ENCODE measurements around the gene FKBP11.

The FKBP11 gene

DNA sequence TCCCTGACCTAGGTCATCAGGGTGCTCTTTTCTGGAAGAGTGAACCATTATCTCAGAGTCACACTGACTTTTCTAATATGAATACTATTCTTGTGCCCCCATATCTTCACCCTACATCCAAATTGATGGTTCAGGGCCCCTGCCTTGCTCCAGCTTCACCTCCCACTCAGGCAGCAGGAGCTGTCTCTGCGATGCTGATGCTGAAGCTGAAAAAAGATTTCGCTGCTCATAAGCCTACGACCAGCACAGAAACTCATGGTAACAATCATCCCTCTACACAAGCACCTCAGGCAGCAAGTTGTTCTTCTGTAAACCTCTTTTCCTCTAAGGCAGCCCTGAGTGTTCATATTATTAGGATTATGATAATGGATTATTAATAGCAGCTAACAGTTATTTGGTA, 28.8 kb upstream of the FKBP11 start:
- H3K9me3 ChIP-seq (ENCODE audit: control insufficient read depth, insufficient read depth, low read depth, low read length) = no peaks in the 10 kb centered on the region

GRCh38 chr12:48952691-48953090, 27.4 kb upstream of the FKBP11 start:
- H3K4me3 ChIP-seq (ENCODE audit: low read depth, low read length) = no peak overlapping the region
- peaks cover 11% of the 10 kb centered on the region for H3K4me1 ChIP-seq (ENCODE audit: control insufficient read depth, insufficient read depth, low read length)
- no peak overlapping the region for H3K27ac ChIP-seq (ENCODE audit: low read depth, low read length)
- H3K9me3 ChIP-seq (ENCODE audit: control insufficient read depth, insufficient read depth, low read depth, low read length) = no peaks in the 10 kb centered on the region
- H3K9ac ChIP-seq (ENCODE audit: low read length) = no peak overlapping the region
- peaks cover 51% of the 10 kb centered on the region for H3K36me3 ChIP-seq (ENCODE audit: control insufficient read depth, insufficient read depth, low read length)
- no peaks in the 10 kb centered on the region for H3K27me3 ChIP-seq (ENCODE audit: control insufficient read depth, insufficient read depth, low read length)

More for the DNA sequence above, 28.8 kb upstream of the FKBP11 start:
- Histone ChIP-seq H3K27ac (ENCODE audit: low read depth, low read length) (no peak overlapping the region), H3K4me1 (ENCODE audit: control insufficient read depth, insufficient read depth, low read length) (peaks cover 15% of the 10 kb centered on the region), H3K4me3 (ENCODE audit: low read depth, low read length) (no peak overlapping the region), H3K27me3 (ENCODE audit: control insufficient read depth, insufficient read depth, low read length) (no peaks in the 10 kb centered on the region), H3K36me3 (ENCODE audit: control insufficient read depth, insufficient read depth, low read length) (peaks cover 51% of the 10 kb centered on the region), H3K9ac (ENCODE audit: low read length) (no peak overlapping the region)

DNA sequence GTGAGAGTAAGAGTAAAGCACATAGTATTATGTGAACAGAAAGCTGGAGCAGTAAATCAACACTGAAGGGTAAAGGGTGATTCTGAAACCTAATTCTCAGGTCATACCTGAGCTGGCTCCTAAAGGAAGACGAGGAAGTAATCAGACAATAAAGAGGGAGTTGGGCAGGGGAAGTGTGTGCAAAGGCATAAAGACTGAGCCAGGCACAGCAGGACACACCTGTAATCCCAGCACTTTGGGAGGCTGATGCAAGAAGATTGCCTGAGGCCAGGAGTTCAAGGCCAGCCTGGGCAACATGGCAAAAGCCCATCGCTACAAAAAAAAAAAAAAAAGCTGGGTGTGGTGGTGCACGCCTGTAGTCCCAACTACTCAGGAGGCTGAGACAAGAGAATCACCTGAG, 22.4 kb upstream of the FKBP11 start:
- peaks cover 26% of the 10 kb centered on the region for H3K36me3 ChIP-seq (ENCODE audit: control insufficient read depth, insufficient read depth, low read length)
- peaks cover 6% of the 10 kb centered on the region; the same call in 1 of the 2 replicates for H3K4me1 ChIP-seq (ENCODE audit: control insufficient read depth, insufficient read depth, low read length)
- H3K27ac ChIP-seq (ENCODE audit: low read depth, low read length) = no peak overlapping the region
- no peak overlapping the region for H3K4me3 ChIP-seq (ENCODE audit: low read depth, low read length)
- H3K9ac ChIP-seq (ENCODE audit: low read length) = no peak overlapping the region
- no peaks in the 10 kb centered on the region for H3K9me3 ChIP-seq (ENCODE audit: control insufficient read depth, insufficient read depth, low read depth, low read length)
- H3K27me3 ChIP-seq (ENCODE audit: control insufficient read depth, insufficient read depth, low read length) = no peaks in the 10 kb centered on the region

GRCh38 chr12:48946943-48947342, 21.7 kb upstream of the FKBP11 start:
- Histone ChIP-seq H3K9me3 (ENCODE audit: control insufficient read depth, insufficient read depth, low read depth, low read length) (no peaks in the 10 kb centered on the region), H3K4me1 (ENCODE audit: control insufficient read depth, insufficient read depth, low read length) (peaks cover 6% of the 10 kb centered on the region; the same call in 1 of the 2 replicates), H3K9ac (ENCODE audit: low read length) (no peak overlapping the region), H3K27ac (ENCODE audit: low read depth, low read length) (no peak overlapping the region), H3K4me3 (ENCODE audit: low read depth, low read length) (no peak overlapping the region), H3K27me3 (ENCODE audit: control insufficient read depth, insufficient read depth, low read length) (no peaks in the 10 kb centered on the region), H3K36me3 (ENCODE audit: control insufficient read depth, insufficient read depth, low read length) (peaks cover 24% of the 10 kb centered on the region)

GRCh38 chr12:48946205-48946604, 20.9 kb upstream of the FKBP11 start:
- no peak overlapping the region for H3K9ac ChIP-seq (ENCODE audit: low read length)
- H3K9me3 ChIP-seq (ENCODE audit: control insufficient read depth, insufficient read depth, low read depth, low read length) = no peaks in the 10 kb centered on the region
- H3K27me3 ChIP-seq (ENCODE audit: control insufficient read depth, insufficient read depth, low read length) = no peaks in the 10 kb centered on the region
- H3K4me3 ChIP-seq (ENCODE audit: low read depth, low read length) = no peak overlapping the region
- no peak overlapping the region for H3K27ac ChIP-seq (ENCODE audit: low read depth, low read length)
- peaks cover 6% of the 10 kb centered on the region; the same call in 1 of the 2 replicates for H3K4me1 ChIP-seq (ENCODE audit: control insufficient read depth, insufficient read depth, low read length)
- peaks cover 28% of the 10 kb centered on the region for H3K36me3 ChIP-seq (ENCODE audit: control insufficient read depth, insufficient read depth, low read length)

GRCh38 chr12:48943221-48943620, 17.9 kb upstream of the FKBP11 start:
- H3K36me3 ChIP-seq (ENCODE audit: control insufficient read depth, insufficient read depth, low read length) = peaks cover 47% of the 10 kb centered on the region
- peaks cover 6% of the 10 kb centered on the region; the same call in 1 of the 2 replicates for H3K4me1 ChIP-seq (ENCODE audit: control insufficient read depth, insufficient read depth, low read length)
- H3K9me3 ChIP-seq (ENCODE audit: control insufficient read depth, insufficient read depth, low read depth, low read length) = no peaks in the 10 kb centered on the region
- H3K27me3 ChIP-seq (ENCODE audit: control insufficient read depth, insufficient read depth, low read length) = no peaks in the 10 kb centered on the region
- H3K27ac ChIP-seq (ENCODE audit: low read depth, low read length) = no peak overlapping the region
- H3K4me3 ChIP-seq (ENCODE audit: low read depth, low read length) = no peak overlapping the region
- no peak overlapping the region for H3K9ac ChIP-seq (ENCODE audit: low read length)

DNA sequence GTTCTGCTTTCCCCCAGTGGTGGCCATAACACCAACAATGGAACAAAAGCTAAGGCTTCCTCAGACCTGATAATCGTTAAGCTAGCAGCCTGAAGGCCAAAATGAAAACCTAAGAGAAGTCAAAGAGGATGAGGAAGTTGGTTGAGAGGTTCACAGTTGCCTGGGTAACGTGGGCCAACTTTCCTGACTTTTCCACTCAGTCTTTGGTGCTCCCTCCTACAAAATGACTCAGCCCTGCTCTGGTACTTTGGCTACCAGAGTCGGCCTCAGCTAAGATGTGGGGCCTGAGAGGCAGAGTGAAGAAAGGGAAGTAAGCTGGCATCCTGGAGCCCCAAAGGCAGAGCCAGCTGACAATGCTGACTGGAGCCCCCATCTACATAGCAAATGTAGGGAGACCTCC, 14.9 kb upstream of the FKBP11 start:
- no peak overlapping the region for H3K27ac ChIP-seq (ENCODE audit: low read depth, low read length)
- H3K36me3 ChIP-seq (ENCODE audit: control insufficient read depth, insufficient read depth, low read length) = peaks cover 69% of the 10 kb centered on the region
- H3K9me3 ChIP-seq (ENCODE audit: control insufficient read depth, insufficient read depth, low read depth, low read length) = no peaks in the 10 kb centered on the region
- no peak overlapping the region for H3K4me3 ChIP-seq (ENCODE audit: low read depth, low read length)
- H3K9ac ChIP-seq (ENCODE audit: low read length) = no peak overlapping the region
- no peaks in the 10 kb centered on the region; the same call in 1 of the 2 replicates for H3K4me1 ChIP-seq (ENCODE audit: control insufficient read depth, insufficient read depth, low read length)
- no peaks in the 10 kb centered on the region for H3K27me3 ChIP-seq (ENCODE audit: control insufficient read depth, insufficient read depth, low read length)

GRCh38 chr12:48938805-48939204, 13.5 kb upstream of the FKBP11 start:
- Histone ChIP-seq H3K27me3 (ENCODE audit: control insufficient read depth, insufficient read depth, low read length) (no peaks in the 10 kb centered on the region), H3K4me1 (ENCODE audit: control insufficient read depth, insufficient read depth, low read length) (no peaks in the 10 kb centered on the region; the same call in 1 of the 2 replicates), H3K9ac (ENCODE audit: low read length) (no peak overlapping the region), H3K4me3 (ENCODE audit: low read depth, low read length) (no peak overlapping the region), H3K9me3 (ENCODE audit: control insufficient read depth, insufficient read depth, low read depth, low read length) (no peaks in the 10 kb centered on the region), H3K36me3 (ENCODE audit: control insufficient read depth, insufficient read depth, low read length) (peaks cover 79% of the 10 kb centered on the region), H3K27ac (ENCODE audit: low read depth, low read length) (no peak overlapping the region)

GRCh38 chr12:48937170-48937569, 11.9 kb upstream of the FKBP11 start:
- Histone ChIP-seq H3K4me3 (ENCODE audit: low read depth, low read length) (no peak overlapping the region), H3K9ac (ENCODE audit: low read length) (no peak overlapping the region), H3K27ac (ENCODE audit: low read depth, low read length) (no peak overlapping the region), H3K27me3 (ENCODE audit: control insufficient read depth, insufficient read depth, low read length) (no peaks in the 10 kb centered on the region), H3K4me1 (ENCODE audit: control insufficient read depth, insufficient read depth, low read length) (no peaks in the 10 kb centered on the region), H3K9me3 (ENCODE audit: control insufficient read depth, insufficient read depth, low read depth, low read length) (no peaks in the 10 kb centered on the region), H3K36me3 (ENCODE audit: control insufficient read depth, insufficient read depth, low read length) (peaks cover 89% of the 10 kb centered on the region)

DNA sequence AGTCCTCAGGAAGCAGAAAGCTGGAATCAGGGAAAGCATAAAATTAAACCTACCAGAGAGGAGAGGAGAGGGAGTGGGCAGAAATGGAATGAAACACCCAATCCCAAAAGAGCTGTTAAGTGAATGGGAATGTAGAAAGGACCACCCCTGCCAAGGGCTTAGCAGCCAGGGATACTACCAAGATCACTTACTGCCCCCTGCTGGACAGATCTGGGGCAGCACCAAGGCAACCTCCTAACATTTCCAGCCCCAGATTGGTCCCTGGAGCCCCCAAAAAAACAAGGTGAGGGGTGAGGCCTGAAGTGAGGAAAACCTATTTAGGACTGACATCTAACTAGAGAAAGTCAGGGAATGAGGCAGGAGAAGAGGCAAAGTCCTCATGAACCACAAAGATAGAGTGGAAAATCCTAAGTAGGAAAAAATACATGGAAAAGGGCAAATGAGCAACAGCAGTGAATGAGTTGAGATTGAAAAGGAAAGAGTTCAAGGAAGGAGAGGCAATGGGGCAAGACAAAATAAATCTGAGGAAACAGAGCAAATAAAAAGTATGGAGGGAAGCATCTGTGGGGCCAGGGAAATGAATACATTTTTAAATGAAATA, 11.2 kb upstream of the FKBP11 start:
- Histone ChIP-seq H3K27me3 (ENCODE audit: control insufficient read depth, insufficient read depth, low read length) (no peaks in the 10 kb centered on the region), H3K36me3 (ENCODE audit: control insufficient read depth, insufficient read depth, low read length) (peaks cover 89% of the 10 kb centered on the region), H3K27ac (ENCODE audit: low read depth, low read length) (no peak overlapping the region), H3K9ac (ENCODE audit: low read length) (no peak overlapping the region), H3K4me1 (ENCODE audit: control insufficient read depth, insufficient read depth, low read length) (no peaks in the 10 kb centered on the region), H3K4me3 (ENCODE audit: low read depth, low read length) (no peak overlapping the region), H3K9me3 (ENCODE audit: control insufficient read depth, insufficient read depth, low read depth, low read length) (no peaks in the 10 kb centered on the region)

DNA sequence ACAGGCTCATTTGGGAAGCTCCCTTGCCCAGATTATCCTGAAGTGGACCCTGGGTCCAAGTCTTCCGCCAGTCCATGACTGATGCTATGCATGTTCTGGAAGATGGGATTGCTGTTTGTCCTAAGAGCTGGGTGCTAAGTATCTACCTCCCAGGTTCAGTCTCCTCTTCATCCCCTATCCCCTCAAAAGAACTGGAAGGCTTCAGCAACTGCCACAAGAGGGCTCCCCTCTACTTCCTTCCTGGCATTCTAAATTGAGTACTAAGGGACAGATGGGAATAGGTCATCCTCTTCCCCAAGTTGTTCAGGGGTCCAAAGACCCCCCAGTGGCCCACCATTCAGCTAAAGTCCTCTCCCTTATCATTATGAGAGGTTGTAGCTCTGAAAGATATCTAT, 9.0 kb upstream of the FKBP11 start:
- peaks cover 88% of the 10 kb centered on the region for H3K36me3 ChIP-seq (ENCODE audit: control insufficient read depth, insufficient read depth, low read length)
- H3K27ac ChIP-seq (ENCODE audit: low read depth, low read length) = no peak overlapping the region
- H3K4me3 ChIP-seq (ENCODE audit: low read depth, low read length) = no peak overlapping the region
- no peak overlapping the region for H3K9ac ChIP-seq (ENCODE audit: low read length)
- H3K4me1 ChIP-seq (ENCODE audit: control insufficient read depth, insufficient read depth, low read length) = no peaks in the 10 kb centered on the region
- no peaks in the 10 kb centered on the region for H3K9me3 ChIP-seq (ENCODE audit: control insufficient read depth, insufficient read depth, low read depth, low read length)
- H3K27me3 ChIP-seq (ENCODE audit: control insufficient read depth, insufficient read depth, low read length) = no peaks in the 10 kb centered on the region

Data from HUES6 (cell line).